Spleen (tissue), 11 donors: ENCODE results near the gene MBNL1. TPM values are rescaled to one million over a fixed set of nuclear protein-coding genes. Genes with fewer than 3 reads are reported as not detected.

ENCODE experiments used
- DNase-seq: peaks from one replicate; pipeline ENCODE4 v3.0.0-alpha.2; 2020
- H3K27ac ChIP-seq, 8 donors: fragments of 200-600 bp; sonication (generic) in 7 of 8; 1 replicate in 4 of 8; 2 replicates in 4 of 8; pipeline versions ENCODE4 v1.5.0 to v1.8.0; 2016 to 2021; ENCODE audit warnings: inconsistent platforms in 4 of 8, mild to moderate bottlenecking in 4 of 8, moderate library complexity in 1 of 8
- H3K27me3 ChIP-seq, 7 donors: fragments of 200-600 bp; sonication (generic) in 6 of 7; replicated peaks in 1 of 7; 1 replicate in 4 of 7; 2 replicates in 3 of 7; pipeline versions ENCODE4 v1.5.0 to v1.8.0; 2016 to 2021; ENCODE audit warnings: inconsistent platforms in 3 of 7, mild to moderate bottlenecking in 1 of 7
- H3K36me3 ChIP-seq, 6 donors: fragments of 200-600 bp; sonication (generic) in 5 of 6; 1 replicate in 4 of 6; 2 replicates in 2 of 6; pipeline versions ENCODE4 v1.5.0 to v1.8.0; 2016 to 2021; ENCODE audit warnings: inconsistent platforms in 2 of 6
- H3K4me1 ChIP-seq, 6 donors: fragments of 200-600 bp; sonication (generic) in 5 of 6; 1 replicate in 3 of 6; 2 replicates in 3 of 6; pipeline versions ENCODE4 v1.5.0 to v1.8.0; 2016 to 2021; ENCODE audit warnings: inconsistent platforms in 3 of 6
- H3K4me3 ChIP-seq, 8 donors: fragments of 200-600 bp; sonication (generic) in 7 of 8; 1 replicate in 4 of 8; 2 replicates in 4 of 8; pipeline versions ENCODE4 v1.5.0 to v1.8.0; 2016 to 2021; ENCODE audit warnings: inconsistent platforms in 4 of 8, mild to moderate bottlenecking in 4 of 8, moderate library complexity in 2 of 8
- H3K9me3 ChIP-seq, 8 donors: fragments of 200-600 bp; sonication (generic) in 7 of 8; 1 replicate in 4 of 8; 2 replicates in 4 of 8; pipeline versions ENCODE4 v1.5.0 to v1.8.0; 2016 to 2021; ENCODE audit warnings: inconsistent platforms in 4 of 8
- POLR2A ChIP-seq, 3 donors: fragments of 450-650 bp; IDR thresholded peaks; one replicate each; pipeline ENCODE4 v1.5.1; 2017; ENCODE audit warnings: antibody characterized with exemption in 3 of 3, mild to moderate bottlenecking in 1 of 3
- POLR2AphosphoS5 ChIP-seq, 3 donors: sonication (generic); formaldehyde crosslinking; IDR thresholded peaks; one replicate each; pipeline ENCODE4 v1.5.1; 2017; ENCODE audit warnings: antibody characterized with exemption in 3 of 3
- WGBS, 5 donors: extraction: QIAGEN DNeasy Blood & Tissue Kit in 3 of 5; methylation state at CpG; one replicate each; pipeline versions ENCODE4 v1.1.5 to v1.1.7; 2013 to 2018; 5-methylcytosine and 5-hydroxymethylcytosine counted together
- intact Hi-C: fragments of 100-400 bp; cut with DNase I; formaldehyde crosslinking; loops from one replicate; pipeline ENCODE4 v1.15.0; 2023; ENCODE audit warnings: low total_unique reads
- polyA plus RNA-seq, 3 donors: library from polyadenylated mRNA; stranded (reverse); fragments of 200-250 nt; gene quantifications; one replicate each; pipeline ENCODE4 v1.2.1, GENCODE V29; 2013
- total RNA-seq, 7 donors: library from RNA; depleted of rRNA in 3 of 7; stranded (reverse); fragments of >200 nt in 3 of 7; fragmentation: NEBNext Ultra II Directional in 4 of 7; extraction: Animal tissue kit (Norgen Biotek cat#: 25700) in 4 of 7; gene quantifications; one replicate each; pipeline versions ENCODE4 v1.1.0 to v1.2.1, GENCODE V29; 2016 to 2021
- TF ChIP-seq, protein P1 (sequence below), 11 experiments: fragments of 200-600 bp in 7 of 11; fragments of 450-650 bp in 4 of 11; sonication (generic) in 4 of 11; IDR thresholded peaks in 8 of 11; conservative IDR thresholded peaks in 3 of 11; 1 replicate in 7 of 11; 2 replicates in 4 of 11; pipeline versions ENCODE4 v1.4.0 to v1.8.0; 2016 to 2021; ENCODE audit warnings: antibody characterized with exemption in 11 of 11, inconsistent platforms in 4 of 11, mild to moderate bottlenecking in 1 of 11
- donor health status: healthy with polysubstance abuse.
- donor health status: DM: no; HTN: no; CAD: no; lungs with moderate emphysema.
- donor health status: DM: no; HTN: no; CAD: no.
- donor health status: Bipolar disorder and iron deficiency.
- donor health status: healthy.
- donor health status: DM: no; HTN: no; CAD: no.
- donor health status: DM: yes; HTN: yes; CAD: no.

MBNL1 gene
- total and polyA plus RNA-seq, 10 donors = 64.7 to 491 (median 296) TPM

DNA sequence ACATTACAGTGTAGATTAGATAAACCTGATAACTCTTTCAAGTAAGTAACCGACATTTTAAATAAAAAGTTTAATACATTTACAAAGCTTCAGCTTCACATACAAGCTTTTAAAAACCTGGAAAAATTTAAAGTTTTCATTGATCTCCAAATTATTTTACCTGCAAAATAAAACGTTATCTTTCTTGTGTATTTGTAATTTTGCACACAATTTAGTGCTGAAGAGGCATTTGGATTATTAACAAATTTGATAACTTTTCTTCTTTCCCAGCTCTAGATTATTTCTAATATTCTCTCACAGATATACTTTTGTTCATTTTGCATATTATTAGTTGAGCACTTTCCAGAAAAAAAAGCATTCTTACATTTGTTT is 24.2 kb upstream of the MBNL1 start:
- H3K4me1 ChIP-seq = peaks cover 21 to 89% (median 56%) of the 10 kb centered on the region in 6 donors
- no peaks in the 10 kb centered on the region for H3K27me3 ChIP-seq
- no peaks in the 10 kb centered on the region for H3K36me3 ChIP-seq
- intact Hi-C loops = no loop called here
- no peaks in the 10 kb centered on the region for H3K9me3 ChIP-seq
- peak overlapping the region; percentile 62 to 89 (median 85) for H3K27ac ChIP-seq
- H3K4me3 ChIP-seq = peak overlapping the region; percentile 27 to 67 (median 39)
- DNase-seq = no peak
- TF ChIP-seq, protein P1, sequence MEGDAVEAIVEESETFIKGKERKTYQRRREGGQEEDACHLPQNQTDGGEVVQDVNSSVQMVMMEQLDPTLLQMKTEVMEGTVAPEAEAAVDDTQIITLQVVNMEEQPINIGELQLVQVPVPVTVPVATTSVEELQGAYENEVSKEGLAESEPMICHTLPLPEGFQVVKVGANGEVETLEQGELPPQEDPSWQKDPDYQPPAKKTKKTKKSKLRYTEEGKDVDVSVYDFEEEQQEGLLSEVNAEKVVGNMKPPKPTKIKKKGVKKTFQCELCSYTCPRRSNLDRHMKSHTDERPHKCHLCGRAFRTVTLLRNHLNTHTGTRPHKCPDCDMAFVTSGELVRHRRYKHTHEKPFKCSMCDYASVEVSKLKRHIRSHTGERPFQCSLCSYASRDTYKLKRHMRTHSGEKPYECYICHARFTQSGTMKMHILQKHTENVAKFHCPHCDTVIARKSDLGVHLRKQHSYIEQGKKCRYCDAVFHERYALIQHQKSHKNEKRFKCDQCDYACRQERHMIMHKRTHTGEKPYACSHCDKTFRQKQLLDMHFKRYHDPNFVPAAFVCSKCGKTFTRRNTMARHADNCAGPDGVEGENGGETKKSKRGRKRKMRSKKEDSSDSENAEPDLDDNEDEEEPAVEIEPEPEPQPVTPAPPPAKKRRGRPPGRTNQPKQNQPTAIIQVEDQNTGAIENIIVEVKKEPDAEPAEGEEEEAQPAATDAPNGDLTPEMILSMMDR (IDR thresholded peaks at IDR 0.05 in 8 of 11, conservative IDR thresholded peaks at IDR 0.05 in 3 of 11) = no peak
- TF ChIP-seq POLR2A (IDR thresholded peaks at IDR 0.05) = no peak
- no peak for TF ChIP-seq POLR2AphosphoS5 (IDR thresholded peaks at IDR 0.05)
- 23 to 38% (median 28%) methylated on average over 2 of the region's 2 CpGs for WGBS, 5 donors

DNA sequence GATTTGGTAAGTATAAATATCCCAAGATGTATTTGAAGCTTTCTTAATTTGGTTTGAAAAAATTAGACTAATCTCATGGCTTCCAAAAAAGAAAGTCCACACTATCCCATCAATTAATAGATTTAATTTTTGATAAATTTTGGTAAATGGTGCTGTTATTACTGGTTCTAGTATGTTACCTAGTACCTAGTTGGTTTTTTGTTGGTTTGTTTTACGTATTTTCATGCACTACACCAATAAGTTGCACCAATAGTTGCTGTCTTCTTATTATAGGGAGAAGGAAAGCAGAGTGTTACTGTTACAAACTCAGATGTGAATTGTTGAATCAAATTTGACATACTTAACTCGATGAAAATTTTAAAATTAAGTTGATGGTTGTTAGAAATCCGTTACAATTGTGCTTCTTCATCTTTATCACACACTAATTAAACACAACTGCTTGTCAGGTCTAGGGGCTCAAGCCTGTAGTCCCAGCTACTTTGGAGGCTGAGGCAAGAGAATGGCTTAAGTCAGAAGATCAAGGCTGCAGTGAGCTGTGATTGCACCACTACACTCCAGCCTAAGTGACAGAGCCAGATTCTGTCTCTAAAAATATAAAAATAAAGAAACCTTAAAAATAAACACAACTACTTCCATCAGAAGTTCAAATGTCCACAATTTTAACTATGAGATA is 23.1 kb upstream of the MBNL1 start:
- no peak for DNase-seq
- Histone ChIP-seq H3K36me3 (no peaks in the 10 kb centered on the region), H3K27ac (peak overlapping the region; percentile 62 to 89 (median 85)), H3K27me3 (no peaks in the 10 kb centered on the region), H3K4me3 (peak overlapping the region in 7 of 8 donors; percentile 17 to 67 (median 40)), H3K9me3 (no peaks in the 10 kb centered on the region), H3K4me1 (peaks cover 18 to 77% (median 47%) of the 10 kb centered on the region in 6 donors)
- intact Hi-C loops = no loop called here
- TF ChIP-seq POLR2AphosphoS5 (IDR thresholded peaks at IDR 0.05) = no peak
- TF ChIP-seq, protein P1 (IDR thresholded peaks at IDR 0.05 in 8 of 11, conservative IDR thresholded peaks at IDR 0.05 in 3 of 11) = no peak
- no peak for TF ChIP-seq POLR2A (IDR thresholded peaks at IDR 0.05)
- WGBS, 5 donors = 25 to 41% (median 29%) methylated on average over 3 of the region's 3 CpGs

- DNase-seq = no peak
- intact Hi-C loops = no loop called here
- Histone ChIP-seq H3K27me3 (no peaks in the 10 kb centered on the region), H3K9me3 (no peaks in the 10 kb centered on the region), H3K4me3 (no peak overlapping the region), H3K36me3 (no peaks in the 10 kb centered on the region), H3K4me1 (peaks cover 23 to 77% (median 56%) of the 10 kb centered on the region in 6 donors), H3K27ac (peak overlapping the region in 5 of 8 donors; percentile 12 to 85 (median 79))
- TF ChIP-seq POLR2A (IDR thresholded peaks at IDR 0.05) (no peak), POLR2AphosphoS5 (IDR thresholded peaks at IDR 0.05) (no peak)
- TF ChIP-seq, protein P1 (IDR thresholded peaks at IDR 0.05 in 8 of 11, conservative IDR thresholded peaks at IDR 0.05 in 3 of 11) = no peak
These were observed 16.8 kb upstream of the MBNL1 start for GRCh38 chr3:152251916-152252315.

DNA sequence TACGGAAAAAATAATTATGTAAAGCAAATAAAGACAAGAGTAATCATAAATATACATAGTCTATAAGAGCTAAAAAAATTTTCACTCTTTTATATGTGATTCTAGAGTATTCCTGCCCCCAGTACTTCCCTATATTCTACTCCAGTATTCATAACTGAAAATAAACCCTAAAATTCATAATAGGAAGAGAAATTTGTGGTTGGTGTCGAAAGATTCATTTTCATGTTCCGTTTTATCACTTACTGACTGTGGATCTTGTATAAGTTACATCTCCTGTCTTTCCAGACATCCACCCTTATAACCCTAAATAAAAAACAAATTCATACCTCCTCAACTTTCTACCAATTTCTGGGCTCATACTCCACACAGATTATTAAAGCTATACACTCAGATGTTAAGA is 16.0 kb upstream of the MBNL1 start:
- H3K27me3 ChIP-seq = no peaks in the 10 kb centered on the region
- H3K27ac ChIP-seq = peak overlapping the region; percentile 14 to 85 (median 62)
- H3K4me1 ChIP-seq = peaks cover 29 to 77% (median 61%) of the 10 kb centered on the region in 6 donors
- intact Hi-C loops = no loop called here
- no peaks in the 10 kb centered on the region for H3K36me3 ChIP-seq
- H3K4me3 ChIP-seq = no peak overlapping the region
- no peaks in the 10 kb centered on the region for H3K9me3 ChIP-seq
- no peak for TF ChIP-seq POLR2AphosphoS5 (IDR thresholded peaks at IDR 0.05)
- TF ChIP-seq POLR2A (IDR thresholded peaks at IDR 0.05) = no peak
- TF ChIP-seq, protein P1 (IDR thresholded peaks at IDR 0.05 in 8 of 11, conservative IDR thresholded peaks at IDR 0.05 in 3 of 11) = no peak
- WGBS, 5 donors = 42 to 63% (median 59%) methylated on average over 3 of the region's 3 CpGs
- no peak for DNase-seq
